DMS 273 treated with DMSO at 0.1 percent for 48 hours (cell line): ENCODE data around the gene GLTP.

Experiments used
- DNase-seq: peaks from one replicate; lab custom pipeline; 2025; lab: John Stamatoyannopoulos, UW

Gene GLTP

GRCh38 chr12:109842021-109842420 lies 38.3 kb downstream of the GLTP start:
- DNase-seq = no peak

GRCh38 chr12:109841356-109841755 lies 39.0 kb downstream of the GLTP start:
- no peak for DNase-seq

GRCh38 chr12:109840305-109841074 lies 39.9 kb downstream of the GLTP start:
- DNase-seq = no peak

- no peak for DNase-seq
Measured at GRCh38 chr12:109839444-109839843, 40.9 kb downstream of the GLTP start.

- no peak for DNase-seq
Measured at GRCh38 chr12:109836916-109837315, 43.4 kb downstream of the GLTP start.

- no peak for DNase-seq
Measured at GRCh38 chr12:109835827-109836226, 44.5 kb downstream of the GLTP start.

GRCh38 chr12:109833307-109834189 lies 46.8 kb downstream of the GLTP start, which contains the start of gene TRPV4:
TRPV4 (minus strand) TSS chr12:109833398; CDS start chr12:109814796, 18,602 bp downstream.
- DNase-seq = no peak

GRCh38 chr12:109832541-109833306 lies 47.6 kb downstream of the GLTP start:
- no peak for DNase-seq

- DNase-seq = no peak
Measured at GRCh38 chr12:109831929-109832328, 48.4 kb downstream of the GLTP start.

- no peak for DNase-seq
Measured at GRCh38 chr12:109831365-109831764, 49.0 kb downstream of the GLTP start.

GRCh38 chr12:109830718-109831117 lies 49.6 kb downstream of the GLTP start:
- no peak for DNase-seq

- no peak for DNase-seq
Measured at GRCh38 chr12:109830267-109830666, 50.1 kb downstream of the GLTP start.

- no peak for DNase-seq
Measured at GRCh38 chr12:109829667-109830066, 50.7 kb downstream of the GLTP start.

- DNase-seq = no peak
Measured at GRCh38 chr12:109828754-109829511, 51.4 kb downstream of the GLTP start.

GRCh38 chr12:109827566-109828550 lies 52.5 kb downstream of the GLTP start:
- no peak for DNase-seq

- no peak for DNase-seq
Measured at GRCh38 chr12:109827080-109827479, 53.3 kb downstream of the GLTP start.

- no peak for DNase-seq
Measured at GRCh38 chr12:109824731-109825130, 55.6 kb downstream of the GLTP start.

GRCh38 chr12:109822951-109823411 lies 57.4 kb downstream of the GLTP start:
- DNase-seq = no peak

GRCh38 chr12:109822416-109822815 lies 57.9 kb downstream of the GLTP start:
- no peak for DNase-seq

GRCh38 chr12:109821968-109822367 lies 58.4 kb downstream of the GLTP start:
- DNase-seq = no peak
